GM12878 (cell line): ENCODE data around the gene BTG2. TPM values are rescaled to one million over a fixed set of nuclear protein-coding genes. Genes with fewer than 3 reads are reported as not detected.
A peak's percentile ranks its signal among the peaks of the same experiment; 100 is the strongest.

Experiments
- ATF7 ChIP-seq: fragments of 450-650 bp; IDR thresholded peaks from 2 replicates; pipeline ENCODE4 v1.6.1; 2016; ENCODE audit warnings: low read depth, mild to moderate bottlenecking
- CBFB ChIP-seq: IDR thresholded peaks from 2 replicates; pipeline ENCODE4 v1.6.1; 2016; ENCODE audit warnings: antibody characterized with exemption, low read depth
- DPF2 ChIP-seq: fragments of 450-650 bp; IDR thresholded peaks from 2 replicates; pipeline ENCODE4 v1.6.1; 2017; ENCODE audit warnings: mild to moderate bottlenecking
- MEF2A ChIP-seq: IDR thresholded peaks from 2 replicates; pipeline ENCODE4 v1.6.1; 2011; ENCODE audit warnings: low read depth, mild to moderate bottlenecking, low read length, moderate library complexity; ENCODE audit not compliant: insufficient read depth
- MYB ChIP-seq: fragments of 150-350 bp; IDR thresholded peaks from 2 replicates; pipeline ENCODE4 v1.6.1; 2014; ENCODE audit warnings: mild to moderate bottlenecking, low read depth, low read length, borderline replicate concordance
- NR2F1 ChIP-seq: fragments of 450-650 bp; conservative IDR thresholded peaks from 2 replicates; pipeline ENCODE4 v1.6.1; 2017; ENCODE audit warnings: mild to moderate bottlenecking
- RAD21 ChIP-seq: IDR thresholded peaks from 2 replicates; pipeline ENCODE4 v1.6.1; 2011; ENCODE audit warnings: mild to moderate bottlenecking, low read depth, low read length, moderate library complexity; ENCODE audit not compliant: insufficient read depth
- SPI1 ChIP-seq: IDR thresholded peaks from 2 replicates; pipeline ENCODE4 v1.6.1; 2011; ENCODE audit warnings: low read depth, mild to moderate bottlenecking, low read length, moderate library complexity, borderline replicate concordance; ENCODE audit not compliant: insufficient read depth
- SREBF1 ChIP-seq: IDR thresholded peaks from 2 replicates; pipeline ENCODE4 v1.6.1; 2012; ENCODE audit warnings: mild to moderate bottlenecking, low read length
- STAT1 ChIP-seq: fragments of 450-650 bp; conservative IDR thresholded peaks from 2 replicates; pipeline ENCODE4 v1.6.1; 2014; ENCODE audit warnings: antibody characterized with exemption, mild to moderate bottlenecking
- SUPT20H ChIP-seq: IDR thresholded peaks from 2 replicates; pipeline ENCODE4 v1.6.1; 2011; ENCODE audit warnings: low read depth, mild to moderate bottlenecking, low read length, moderate library complexity, borderline replicate concordance; ENCODE audit not compliant: control insufficient read depth
- TARDBP ChIP-seq: IDR thresholded peaks from 2 replicates; pipeline ENCODE4 v1.6.1; 2016; ENCODE audit warnings: borderline replicate concordance
- ZNF592 ChIP-seq: fragments of 450-650 bp; IDR thresholded peaks from 2 replicates; pipeline ENCODE4 v1.6.1; 2017; ENCODE audit warnings: mild to moderate bottlenecking, moderate library complexity
- polyA plus RNA-seq, 11 experiments: library from polyadenylated mRNA; depleted of rRNA in 4 of 11; unstranded in 6 of 11; stranded (reverse) in 5 of 11; fragments of >200 nt; fragmentation: Nextera tagmentation in 4 of 11; fragmentation: Illumina TruSeq in 1 of 11; extraction: Ambion mirVana in 4 of 11; extraction: Trizol in 1 of 11; gene quantifications; 1 replicate in 1 of 11; 2 replicates in 10 of 11; pipeline versions ENCODE4 v1.2.1 to v1.2.3, GENCODE V29; 2011 to 2016; ENCODE audit warnings: inconsistent platforms in 2 of 11, missing spikeins in 2 of 11, low read depth in 1 of 11
- total RNA-seq, 4 experiments: library from RNA; depleted of rRNA in 3 of 4; stranded (reverse); fragments of >200 nt in 3 of 4; fragmentation: Illumina TruSeq in 1 of 4; extraction: Trizol in 1 of 4; gene quantifications; 2 replicates each; pipeline versions ENCODE4 v1.2.1 to v1.2.3, GENCODE V29; 2013 to 2021
- TF ChIP-seq, protein P1 (sequence below): IDR thresholded peaks from 2 replicates; pipeline ENCODE4 v1.6.1; 2012; ENCODE audit warnings: improper control_type of control experiment, low read depth, low read length; ENCODE audit not compliant: insufficient replicate concordance
- TF ChIP-seq, protein P2 (sequence below): fragments of 450-650 bp; IDR thresholded peaks from 2 replicates; pipeline ENCODE4 v1.6.1; 2017; ENCODE audit warnings: mild to moderate bottlenecking, moderate library complexity

The BTG2 gene
- total and polyA plus RNA-seq, 10 of the 15 experiments (the other 5 are each of a cell fraction or from before 2014, with no cell fraction given) = 23.3 to 160 (median 98.1) TPM

- TF ChIP-seq, protein P1, sequence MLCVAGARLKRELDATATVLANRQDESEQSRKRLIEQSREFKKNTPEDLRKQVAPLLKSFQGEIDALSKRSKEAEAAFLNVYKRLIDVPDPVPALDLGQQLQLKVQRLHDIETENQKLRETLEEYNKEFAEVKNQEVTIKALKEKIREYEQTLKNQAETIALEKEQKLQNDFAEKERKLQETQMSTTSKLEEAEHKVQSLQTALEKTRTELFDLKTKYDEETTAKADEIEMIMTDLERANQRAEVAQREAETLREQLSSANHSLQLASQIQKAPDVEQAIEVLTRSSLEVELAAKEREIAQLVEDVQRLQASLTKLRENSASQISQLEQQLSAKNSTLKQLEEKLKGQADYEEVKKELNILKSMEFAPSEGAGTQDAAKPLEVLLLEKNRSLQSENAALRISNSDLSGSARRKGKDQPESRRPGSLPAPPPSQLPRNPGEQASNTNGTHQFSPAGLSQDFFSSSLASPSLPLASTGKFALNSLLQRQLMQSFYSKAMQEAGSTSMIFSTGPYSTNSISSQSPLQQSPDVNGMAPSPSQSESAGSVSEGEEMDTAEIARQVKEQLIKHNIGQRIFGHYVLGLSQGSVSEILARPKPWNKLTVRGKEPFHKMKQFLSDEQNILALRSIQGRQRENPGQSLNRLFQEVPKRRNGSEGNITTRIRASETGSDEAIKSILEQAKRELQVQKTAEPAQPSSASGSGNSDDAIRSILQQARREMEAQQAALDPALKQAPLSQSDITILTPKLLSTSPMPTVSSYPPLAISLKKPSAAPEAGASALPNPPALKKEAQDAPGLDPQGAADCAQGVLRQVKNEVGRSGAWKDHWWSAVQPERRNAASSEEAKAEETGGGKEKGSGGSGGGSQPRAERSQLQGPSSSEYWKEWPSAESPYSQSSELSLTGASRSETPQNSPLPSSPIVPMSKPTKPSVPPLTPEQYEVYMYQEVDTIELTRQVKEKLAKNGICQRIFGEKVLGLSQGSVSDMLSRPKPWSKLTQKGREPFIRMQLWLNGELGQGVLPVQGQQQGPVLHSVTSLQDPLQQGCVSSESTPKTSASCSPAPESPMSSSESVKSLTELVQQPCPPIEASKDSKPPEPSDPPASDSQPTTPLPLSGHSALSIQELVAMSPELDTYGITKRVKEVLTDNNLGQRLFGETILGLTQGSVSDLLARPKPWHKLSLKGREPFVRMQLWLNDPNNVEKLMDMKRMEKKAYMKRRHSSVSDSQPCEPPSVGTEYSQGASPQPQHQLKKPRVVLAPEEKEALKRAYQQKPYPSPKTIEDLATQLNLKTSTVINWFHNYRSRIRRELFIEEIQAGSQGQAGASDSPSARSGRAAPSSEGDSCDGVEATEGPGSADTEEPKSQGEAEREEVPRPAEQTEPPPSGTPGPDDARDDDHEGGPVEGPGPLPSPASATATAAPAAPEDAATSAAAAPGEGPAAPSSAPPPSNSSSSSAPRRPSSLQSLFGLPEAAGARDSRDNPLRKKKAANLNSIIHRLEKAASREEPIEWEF = peak; percentile 77
- TF ChIP-seq SPI1 (peak; percentile 97), MEF2A (peak; percentile 85), TARDBP (no peak), ATF7 (0 out of 2 replicates have a peak, but pooled peaks have one; percentile 11), SUPT20H (no peak), NR2F1 (peak; percentile 91), STAT1 (no peak), SREBF1 (no peak), DPF2 (0 out of 2 replicates have a peak, but pooled peaks have one; percentile 17), MYB (no peak), RAD21 (no peak), ZNF592 (peak; percentile 63; the same call in 1 of the 2 replicates), CBFB (peak; percentile 14; the same call in 1 of the 2 replicates)
- TF ChIP-seq, protein P2, sequence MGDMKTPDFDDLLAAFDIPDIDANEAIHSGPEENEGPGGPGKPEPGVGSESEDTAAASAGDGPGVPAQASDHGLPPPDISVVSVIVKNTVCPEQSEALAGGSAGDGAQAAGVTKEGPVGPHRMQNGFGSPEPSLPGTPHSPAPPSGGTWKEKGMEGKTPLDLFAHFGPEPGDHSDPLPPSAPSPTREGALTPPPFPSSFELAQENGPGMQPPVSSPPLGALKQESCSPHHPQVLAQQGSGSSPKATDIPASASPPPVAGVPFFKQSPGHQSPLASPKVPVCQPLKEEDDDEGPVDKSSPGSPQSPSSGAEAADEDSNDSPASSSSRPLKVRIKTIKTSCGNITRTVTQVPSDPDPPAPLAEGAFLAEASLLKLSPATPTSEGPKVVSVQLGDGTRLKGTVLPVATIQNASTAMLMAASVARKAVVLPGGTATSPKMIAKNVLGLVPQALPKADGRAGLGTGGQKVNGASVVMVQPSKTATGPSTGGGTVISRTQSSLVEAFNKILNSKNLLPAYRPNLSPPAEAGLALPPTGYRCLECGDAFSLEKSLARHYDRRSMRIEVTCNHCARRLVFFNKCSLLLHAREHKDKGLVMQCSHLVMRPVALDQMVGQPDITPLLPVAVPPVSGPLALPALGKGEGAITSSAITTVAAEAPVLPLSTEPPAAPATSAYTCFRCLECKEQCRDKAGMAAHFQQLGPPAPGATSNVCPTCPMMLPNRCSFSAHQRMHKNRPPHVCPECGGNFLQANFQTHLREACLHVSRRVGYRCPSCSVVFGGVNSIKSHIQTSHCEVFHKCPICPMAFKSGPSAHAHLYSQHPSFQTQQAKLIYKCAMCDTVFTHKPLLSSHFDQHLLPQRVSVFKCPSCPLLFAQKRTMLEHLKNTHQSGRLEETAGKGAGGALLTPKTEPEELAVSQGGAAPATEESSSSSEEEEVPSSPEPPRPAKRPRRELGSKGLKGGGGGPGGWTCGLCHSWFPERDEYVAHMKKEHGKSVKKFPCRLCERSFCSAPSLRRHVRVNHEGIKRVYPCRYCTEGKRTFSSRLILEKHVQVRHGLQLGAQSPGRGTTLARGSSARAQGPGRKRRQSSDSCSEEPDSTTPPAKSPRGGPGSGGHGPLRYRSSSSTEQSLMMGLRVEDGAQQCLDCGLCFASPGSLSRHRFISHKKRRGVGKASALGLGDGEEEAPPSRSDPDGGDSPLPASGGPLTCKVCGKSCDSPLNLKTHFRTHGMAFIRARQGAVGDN = peak; percentile 72
Measured at GRCh38 chr1:203325418-203326091, 20.2 kb downstream of the BTG2 start (continued).
